ENCODE results near the gene SIGLEC12. TPM values are rescaled to one million over a fixed set of nuclear protein-coding genes. Genes with fewer than 3 reads are reported as not detected.

Gene SIGLEC12
- total RNA-seq, 1 experiment from 2014 or later: not detected

- Mint-ChIP-seq H3K27ac (ENCODE audit: unreplicated experiment) (no peak overlapping the region), H3K27me3 (ENCODE audit: unreplicated experiment) (peaks cover 44% of the 10 kb centered on the region), H3K4me1 (ENCODE audit: low read depth, unreplicated experiment) (no peaks in the 10 kb centered on the region), H3K9me3 (ENCODE audit: low read depth, unreplicated experiment) (peaks cover 3% of the 10 kb centered on the region), H3K4me3 (ENCODE audit: low read depth, unreplicated experiment) (no peak overlapping the region), H3K36me3 (ENCODE audit: insufficient read depth, unreplicated experiment) (no peaks in the 10 kb centered on the region)
- no peak for DNase-seq
- BruUV-seq (replicated peaks): no TSS peak
- intact Hi-C loops (cut with micrococcal nuclease; ENCODE audit: unreplicated experiment): no loop called here
- CTCF ChIA-PET: no interaction called here
- TF ChIP-seq, protein P1, sequence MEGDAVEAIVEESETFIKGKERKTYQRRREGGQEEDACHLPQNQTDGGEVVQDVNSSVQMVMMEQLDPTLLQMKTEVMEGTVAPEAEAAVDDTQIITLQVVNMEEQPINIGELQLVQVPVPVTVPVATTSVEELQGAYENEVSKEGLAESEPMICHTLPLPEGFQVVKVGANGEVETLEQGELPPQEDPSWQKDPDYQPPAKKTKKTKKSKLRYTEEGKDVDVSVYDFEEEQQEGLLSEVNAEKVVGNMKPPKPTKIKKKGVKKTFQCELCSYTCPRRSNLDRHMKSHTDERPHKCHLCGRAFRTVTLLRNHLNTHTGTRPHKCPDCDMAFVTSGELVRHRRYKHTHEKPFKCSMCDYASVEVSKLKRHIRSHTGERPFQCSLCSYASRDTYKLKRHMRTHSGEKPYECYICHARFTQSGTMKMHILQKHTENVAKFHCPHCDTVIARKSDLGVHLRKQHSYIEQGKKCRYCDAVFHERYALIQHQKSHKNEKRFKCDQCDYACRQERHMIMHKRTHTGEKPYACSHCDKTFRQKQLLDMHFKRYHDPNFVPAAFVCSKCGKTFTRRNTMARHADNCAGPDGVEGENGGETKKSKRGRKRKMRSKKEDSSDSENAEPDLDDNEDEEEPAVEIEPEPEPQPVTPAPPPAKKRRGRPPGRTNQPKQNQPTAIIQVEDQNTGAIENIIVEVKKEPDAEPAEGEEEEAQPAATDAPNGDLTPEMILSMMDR (IDR thresholded peaks at IDR 0.05; ENCODE audit: unreplicated experiment): no peak
These were observed 7.8 kb downstream of the SIGLEC12 start for GRCh38 chr19:51493776-51494175.

GRCh38 chr19:51491586-51491985 is 10.0 kb downstream of the SIGLEC12 start:
- DNase-seq: no peak
- intact Hi-C loops (cut with micrococcal nuclease; ENCODE audit: unreplicated experiment): no loop called here
- peaks cover 6% of the 10 kb centered on the region for H3K9me3 Mint-ChIP-seq (ENCODE audit: low read depth, unreplicated experiment)
- no peaks in the 10 kb centered on the region for H3K4me1 Mint-ChIP-seq (ENCODE audit: low read depth, unreplicated experiment)
- CTCF ChIA-PET: no interaction called here
- no peak overlapping the region for H3K27ac Mint-ChIP-seq (ENCODE audit: unreplicated experiment)
- H3K4me3 Mint-ChIP-seq (ENCODE audit: low read depth, unreplicated experiment): no peak overlapping the region
- TF ChIP-seq, protein P1 (IDR thresholded peaks at IDR 0.05; ENCODE audit: unreplicated experiment): no peak
- H3K27me3 Mint-ChIP-seq (ENCODE audit: unreplicated experiment): peaks cover 32% of the 10 kb centered on the region
- no peaks in the 10 kb centered on the region for H3K36me3 Mint-ChIP-seq (ENCODE audit: insufficient read depth, unreplicated experiment)
- BruUV-seq (replicated peaks): no TSS peak

- intact Hi-C loops (cut with micrococcal nuclease; ENCODE audit: unreplicated experiment): no loop called here
- DNase-seq: no peak
- peaks cover 9% of the 10 kb centered on the region for H3K9me3 Mint-ChIP-seq (ENCODE audit: low read depth, unreplicated experiment)
- H3K36me3 Mint-ChIP-seq (ENCODE audit: insufficient read depth, unreplicated experiment): no peaks in the 10 kb centered on the region
- no TSS peak for BruUV-seq (replicated peaks)
- H3K27ac Mint-ChIP-seq (ENCODE audit: unreplicated experiment): no peak overlapping the region
- TF ChIP-seq, protein P1 (IDR thresholded peaks at IDR 0.05; ENCODE audit: unreplicated experiment): no peak
- CTCF ChIA-PET: no interaction called here
- H3K27me3 Mint-ChIP-seq (ENCODE audit: unreplicated experiment): peaks cover 32% of the 10 kb centered on the region
- no peaks in the 10 kb centered on the region for H3K4me1 Mint-ChIP-seq (ENCODE audit: low read depth, unreplicated experiment)
- H3K4me3 Mint-ChIP-seq (ENCODE audit: low read depth, unreplicated experiment): no peak overlapping the region
These were observed 10.9 kb downstream of the SIGLEC12 start for GRCh38 chr19:51490676-51491075.

DNA sequence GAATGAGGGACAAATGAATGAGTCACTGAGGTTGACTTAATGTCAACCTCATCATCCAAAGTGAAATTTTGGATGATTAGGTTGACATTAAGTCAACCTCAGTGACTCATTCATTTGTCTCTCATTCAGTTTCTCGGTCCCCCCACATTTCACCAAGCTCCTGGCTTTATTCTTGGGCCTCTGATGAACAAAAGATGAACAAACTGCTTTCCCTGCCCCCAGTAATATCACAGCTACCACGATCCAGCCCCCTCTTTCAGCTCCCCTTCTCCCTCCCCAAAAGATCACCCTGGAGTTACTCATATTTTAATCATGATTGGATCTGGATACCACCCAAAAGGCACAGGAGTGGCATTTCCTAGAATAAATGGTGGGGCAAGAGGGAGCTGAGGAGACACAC is 12.5 kb downstream of the SIGLEC12 start:
- H3K36me3 Mint-ChIP-seq (ENCODE audit: insufficient read depth, unreplicated experiment): no peaks in the 10 kb centered on the region
- no TSS peak for BruUV-seq (replicated peaks)

More for the DNA sequence above, 12.5 kb downstream of the SIGLEC12 start:
- peaks cover 9% of the 10 kb centered on the region for H3K9me3 Mint-ChIP-seq (ENCODE audit: low read depth, unreplicated experiment)
- no peaks in the 10 kb centered on the region for H3K4me1 Mint-ChIP-seq (ENCODE audit: low read depth, unreplicated experiment)
- CTCF ChIA-PET: interaction anchor here (0.6 to 0.7 kb wide), 2 partner anchors 273 to 1066 kb away, joined by 4 to 8 read pairs; no protein-coding TSS in a partner anchor
- H3K27me3 Mint-ChIP-seq (ENCODE audit: unreplicated experiment): peaks cover 27% of the 10 kb centered on the region
- no peak overlapping the region for H3K4me3 Mint-ChIP-seq (ENCODE audit: low read depth, unreplicated experiment)
- no peak overlapping the region for H3K27ac Mint-ChIP-seq (ENCODE audit: unreplicated experiment)
- intact Hi-C loops (cut with micrococcal nuclease; ENCODE audit: unreplicated experiment): no loop called here
- TF ChIP-seq, protein P1 (IDR thresholded peaks at IDR 0.05; ENCODE audit: unreplicated experiment): no peak
- no peak for DNase-seq
